HUES64 (cell line): ENCODE results near the gene IRX4.

ENCODE experiments used
- H3K27ac ChIP-seq: 2 replicates; pipeline ENCODE4 v1.7.0; 2013; ENCODE audit warnings: low read depth, low read length, inconsistent platforms
- H3K27me3 ChIP-seq: 2 replicates; pipeline ENCODE4 v1.6.1; 2013; ENCODE audit warnings: mild to moderate bottlenecking, low read length; ENCODE audit not compliant: insufficient read depth
- H3K36me3 ChIP-seq: 2 replicates; pipeline ENCODE4 v1.6.1; 2013; ENCODE audit warnings: mild to moderate bottlenecking, low read length; ENCODE audit not compliant: insufficient read depth
- H3K4me1 ChIP-seq: 2 replicates; pipeline ENCODE4 v1.6.1; 2013; ENCODE audit warnings: mild to moderate bottlenecking, low read length, moderate library complexity; ENCODE audit not compliant: insufficient read depth
- H3K4me3 ChIP-seq: 2 replicates; pipeline ENCODE4 v1.5.1; 2013; ENCODE audit warnings: mild to moderate bottlenecking, low read length, moderate library complexity
- H3K9ac ChIP-seq: 2 replicates; pipeline ENCODE4 v1.6.1; 2013; ENCODE audit warnings: mild to moderate bottlenecking, low read depth, low read length
- H3K9me3 ChIP-seq: 2 replicates; pipeline ENCODE4 v1.6.1; 2013; ENCODE audit warnings: low read depth, low read length; ENCODE audit not compliant: insufficient read depth
- WGBS: fragments of 150-250, 120-280 bp; methylation state at CpG from one replicate; pipeline ENCODE4 v1.1.7; 2013; ENCODE audit warnings: missing lambda C conversion rate; 5-methylcytosine and 5-hydroxymethylcytosine counted together

Gene IRX4

DNA sequence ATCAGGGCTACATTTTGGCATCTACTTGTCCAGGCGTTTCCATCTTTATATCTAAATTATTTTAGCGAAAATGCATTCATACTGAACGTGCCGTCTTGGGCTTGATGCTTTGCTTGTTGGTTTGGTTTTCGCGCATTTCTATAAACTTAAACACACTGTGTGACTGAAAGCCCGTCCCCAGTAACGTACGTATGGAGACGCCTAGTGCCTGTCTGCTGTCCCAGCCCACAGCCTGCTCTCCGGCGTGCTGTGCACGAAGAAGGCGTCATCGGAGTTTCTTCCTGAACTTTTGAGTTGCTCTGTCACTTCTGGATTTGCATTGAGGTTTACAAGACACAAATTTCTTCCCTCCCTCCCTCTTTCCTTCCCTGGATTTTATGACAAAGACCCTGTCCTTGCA lies 40.6 kb upstream of the IRX4 start:
- Histone ChIP-seq H3K4me1 (no peaks in the 10 kb centered on the region), H3K27me3 (no peaks in the 10 kb centered on the region), H3K9me3 (no peaks in the 10 kb centered on the region), H3K27ac (no peak overlapping the region), H3K9ac (no peak overlapping the region), H3K4me3 (no peak overlapping the region), H3K36me3 (no peaks in the 10 kb centered on the region)
- 93% methylated on average over 15 of the region's 15 CpGs for WGBS

DNA sequence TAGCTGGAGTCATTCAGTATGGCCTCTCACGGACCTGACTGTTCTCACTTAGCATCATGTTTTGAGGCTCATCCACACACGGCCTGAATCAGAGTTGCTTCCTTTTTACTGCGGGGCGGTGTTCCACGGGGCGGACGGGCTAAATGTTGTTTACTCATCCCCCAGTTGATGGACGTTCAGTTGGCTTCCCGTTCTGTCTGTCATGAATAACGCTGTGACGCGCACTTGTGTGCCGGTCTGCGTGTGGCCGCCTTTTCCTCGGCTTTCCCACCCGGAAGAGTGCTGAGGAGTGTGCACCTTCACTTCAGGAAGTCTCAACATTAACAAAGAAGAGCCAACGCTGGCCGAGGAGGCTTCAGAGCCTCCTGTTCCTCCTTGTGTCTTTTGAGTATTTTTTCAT lies 39.0 kb upstream of the IRX4 start:
- no peak overlapping the region for H3K27ac ChIP-seq
- H3K27me3 ChIP-seq = no peaks in the 10 kb centered on the region
- H3K9me3 ChIP-seq = no peaks in the 10 kb centered on the region
- no peak overlapping the region for H3K9ac ChIP-seq
- no peaks in the 10 kb centered on the region for H3K4me1 ChIP-seq
- WGBS = 91% methylated on average over 19 of the region's 19 CpGs
- H3K36me3 ChIP-seq = no peaks in the 10 kb centered on the region
- H3K4me3 ChIP-seq = no peak overlapping the region

DNA sequence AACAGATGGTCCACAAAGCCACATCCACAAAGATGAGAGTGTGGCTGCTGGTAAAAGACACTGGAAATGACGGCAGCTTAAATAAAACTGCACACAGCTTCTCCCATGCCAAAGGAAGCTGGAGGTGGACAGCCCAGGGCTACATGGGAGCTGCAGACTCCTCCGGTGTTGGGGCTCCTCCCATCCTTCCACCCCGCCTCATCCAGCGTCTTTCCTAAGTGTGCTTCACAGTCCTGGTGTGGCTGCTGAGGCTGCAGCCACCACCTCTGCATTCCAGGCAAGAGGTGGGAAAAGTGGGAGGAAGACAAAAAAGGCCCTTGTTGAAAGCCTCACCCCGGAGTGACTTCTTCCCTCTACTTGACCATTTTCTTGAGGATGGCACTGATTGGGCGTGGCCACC lies 37.0 kb upstream of the IRX4 start:
- no peaks in the 10 kb centered on the region for H3K9me3 ChIP-seq
- no peaks in the 10 kb centered on the region for H3K36me3 ChIP-seq
- 95% methylated on average over 6 of the region's 6 CpGs for WGBS
- no peaks in the 10 kb centered on the region for H3K4me1 ChIP-seq
- H3K9ac ChIP-seq = no peak overlapping the region
- no peak overlapping the region for H3K4me3 ChIP-seq
- H3K27ac ChIP-seq = no peak overlapping the region
- no peaks in the 10 kb centered on the region for H3K27me3 ChIP-seq

DNA sequence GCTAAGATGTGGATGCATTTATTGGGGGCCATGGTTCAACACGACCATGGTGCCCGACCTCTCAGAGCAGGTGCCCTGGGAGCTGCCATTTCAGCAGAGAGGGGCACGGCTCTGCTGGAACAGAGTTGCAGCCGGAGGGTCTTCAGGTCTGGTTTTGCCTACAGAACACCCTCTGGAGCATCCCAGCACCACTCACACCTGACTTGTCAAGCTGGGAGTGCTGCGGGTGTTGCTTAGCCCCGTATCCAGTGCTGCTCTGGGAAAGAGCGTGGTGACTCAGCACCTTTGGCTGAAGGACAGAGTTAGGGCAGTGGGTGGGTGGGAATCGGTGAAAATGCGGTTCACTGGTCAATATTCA lies 36.5 kb upstream of the IRX4 start:
- H3K27ac ChIP-seq = no peak overlapping the region
- no peaks in the 10 kb centered on the region for H3K27me3 ChIP-seq
- WGBS = 91% methylated on average over 9 of the region's 9 CpGs
- H3K9ac ChIP-seq = no peak overlapping the region
- H3K4me1 ChIP-seq = no peaks in the 10 kb centered on the region
- no peaks in the 10 kb centered on the region for H3K36me3 ChIP-seq
- no peaks in the 10 kb centered on the region for H3K9me3 ChIP-seq
- H3K4me3 ChIP-seq = no peak overlapping the region

DNA sequence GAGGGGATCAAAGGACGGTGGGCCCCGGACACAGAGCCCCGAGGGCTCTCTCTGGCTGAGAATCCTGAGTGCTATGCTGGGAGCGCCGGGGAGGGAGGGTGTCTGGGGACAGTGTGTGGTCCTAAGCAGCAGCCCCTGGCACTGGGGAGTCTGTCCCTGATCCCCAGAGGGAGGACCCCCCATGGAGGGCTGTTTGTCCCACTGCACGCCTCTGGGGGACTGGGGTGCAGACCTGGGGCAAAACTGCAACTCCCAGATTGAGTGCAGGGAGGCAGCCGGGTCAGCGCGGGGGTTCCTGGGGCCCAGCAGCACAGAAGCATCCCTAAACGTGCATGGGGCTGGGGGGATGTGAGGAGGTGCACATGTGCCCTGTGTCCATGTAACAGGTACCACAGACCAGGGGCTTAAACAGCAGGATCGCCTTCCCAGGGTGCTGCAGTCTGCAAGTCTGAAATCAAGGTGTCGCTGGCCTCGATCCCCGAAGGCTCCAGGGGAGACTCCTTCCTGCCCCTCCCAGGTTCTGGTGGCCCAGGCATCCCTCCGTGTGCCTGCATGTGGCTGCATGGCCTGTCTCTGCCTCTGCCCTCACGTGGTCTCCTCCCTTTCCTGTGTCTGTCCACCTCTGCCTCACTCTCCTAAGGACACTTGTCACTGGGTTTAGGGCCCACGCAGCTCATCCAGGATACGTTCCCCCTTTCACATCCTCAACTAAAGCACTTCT lies 35.9 kb upstream of the IRX4 start:
- no peaks in the 10 kb centered on the region for H3K36me3 ChIP-seq
- H3K27me3 ChIP-seq = no peaks in the 10 kb centered on the region

GRCh38 chr5:1917830-1918487 lies 35.2 kb upstream of the IRX4 start:
- no peaks in the 10 kb centered on the region for H3K27me3 ChIP-seq

More for the DNA sequence above, 35.9 kb upstream of the IRX4 start:
- Histone ChIP-seq H3K9ac (no peak overlapping the region), H3K27ac (no peak overlapping the region), H3K9me3 (no peaks in the 10 kb centered on the region), H3K4me3 (no peak overlapping the region), H3K4me1 (no peaks in the 10 kb centered on the region)
- 94% methylated on average over 18 of the region's 18 CpGs for WGBS

DNA sequence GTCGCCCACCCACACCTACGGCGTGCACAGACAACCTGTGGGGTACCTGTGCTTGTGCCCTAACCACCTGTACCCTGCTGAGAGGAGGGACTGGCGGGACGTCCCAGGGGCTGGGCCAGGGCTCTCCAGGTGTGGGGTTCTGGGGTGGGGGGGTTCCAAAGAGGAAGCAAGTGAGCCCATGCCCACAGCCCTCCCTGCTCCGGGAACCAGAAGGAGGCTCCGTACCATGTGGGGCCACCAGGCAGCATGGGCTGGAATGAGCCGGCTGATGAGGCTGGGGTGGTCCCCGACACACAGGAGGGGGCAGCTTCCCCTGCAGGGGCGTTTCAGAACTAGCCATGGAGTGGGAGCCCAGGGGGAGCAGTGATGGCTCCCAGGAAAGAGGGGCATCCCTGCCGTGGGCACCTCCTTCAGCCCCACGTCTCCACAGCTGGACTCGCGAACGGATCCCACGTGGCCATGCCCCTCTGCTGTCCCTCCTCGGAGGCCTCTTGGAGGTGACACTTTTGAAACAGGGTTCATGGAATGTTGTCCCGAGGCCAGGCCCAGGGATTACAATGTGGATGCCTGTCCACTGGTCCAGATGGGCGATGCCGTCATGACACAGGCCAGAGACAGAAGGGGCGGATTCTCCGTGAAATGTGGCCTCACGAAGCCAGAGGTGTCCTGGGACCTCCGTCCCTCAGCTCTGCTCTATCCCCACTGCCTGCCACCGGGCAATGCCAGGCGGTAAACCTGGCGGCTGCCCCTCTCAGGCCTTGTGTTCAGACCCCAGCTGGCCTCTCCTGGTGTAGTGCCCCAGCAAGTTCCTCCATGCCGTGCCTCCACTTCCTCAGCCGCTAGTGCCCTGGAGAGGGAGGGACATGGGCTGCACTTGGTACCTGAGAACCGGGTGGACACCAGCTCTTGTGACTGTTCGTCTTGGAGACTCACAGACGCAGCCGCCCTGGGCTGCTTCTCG lies 33.6 kb upstream of the IRX4 start:
- WGBS = 93% methylated on average over 34 of the region's 34 CpGs

More at GRCh38 chr5:1917830-1918487, 35.2 kb upstream of the IRX4 start:
- Histone ChIP-seq H3K9ac (no peak overlapping the region), H3K27ac (no peak overlapping the region), H3K36me3 (no peaks in the 10 kb centered on the region), H3K4me1 (no peaks in the 10 kb centered on the region), H3K9me3 (no peaks in the 10 kb centered on the region), H3K4me3 (no peak overlapping the region)
- WGBS = 92% methylated on average over 13 of the region's 13 CpGs

GRCh38 chr5:1915316-1915715 lies 32.6 kb upstream of the IRX4 start:
- no peaks in the 10 kb centered on the region for H3K36me3 ChIP-seq
- H3K4me3 ChIP-seq = no peak overlapping the region
- H3K9ac ChIP-seq = no peak overlapping the region
- H3K4me1 ChIP-seq = no peaks in the 10 kb centered on the region
- H3K27me3 ChIP-seq = no peaks in the 10 kb centered on the region
- WGBS = 91% methylated on average over 8 of the region's 8 CpGs
- H3K9me3 ChIP-seq = no peaks in the 10 kb centered on the region
- no peak overlapping the region for H3K27ac ChIP-seq

More for the DNA sequence above, 33.6 kb upstream of the IRX4 start:
- Histone ChIP-seq H3K4me3 (no peak overlapping the region), H3K4me1 (no peaks in the 10 kb centered on the region), H3K27ac (no peak overlapping the region), H3K9me3 (no peaks in the 10 kb centered on the region), H3K27me3 (no peaks in the 10 kb centered on the region), H3K36me3 (no peaks in the 10 kb centered on the region), H3K9ac (no peak overlapping the region)

GRCh38 chr5:1914471-1914870 lies 31.7 kb upstream of the IRX4 start:
- Histone ChIP-seq H3K9ac (no peak overlapping the region), H3K4me1 (no peaks in the 10 kb centered on the region), H3K9me3 (no peaks in the 10 kb centered on the region), H3K4me3 (no peak overlapping the region), H3K27ac (no peak overlapping the region), H3K36me3 (no peaks in the 10 kb centered on the region), H3K27me3 (no peaks in the 10 kb centered on the region)
- WGBS = 93% methylated on average over 8 of the region's 8 CpGs

DNA sequence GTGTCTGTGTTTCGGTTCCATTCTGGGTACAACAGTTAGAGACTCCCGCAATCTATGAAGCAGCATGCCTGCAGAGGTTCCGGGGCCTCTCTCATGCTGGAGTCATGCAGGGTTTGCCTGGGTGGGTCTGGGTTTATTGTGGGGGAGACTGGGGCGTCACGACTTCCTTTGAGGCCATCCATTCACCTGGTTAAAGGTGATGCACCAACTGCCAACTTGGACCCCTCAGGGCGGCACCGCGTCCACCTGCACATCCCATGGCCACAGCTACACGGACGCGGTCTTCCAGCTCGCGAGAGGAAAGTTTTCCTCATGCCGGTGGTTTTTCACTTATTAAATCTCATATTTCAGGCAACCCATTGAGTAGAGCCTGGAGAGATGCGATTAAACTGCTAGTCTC lies 30.9 kb upstream of the IRX4 start:
- no peak overlapping the region for H3K9ac ChIP-seq
- H3K4me1 ChIP-seq = no peaks in the 10 kb centered on the region
- WGBS = 94% methylated on average over 15 of the region's 15 CpGs
- no peak overlapping the region for H3K27ac ChIP-seq
- no peak overlapping the region for H3K4me3 ChIP-seq
- no peaks in the 10 kb centered on the region for H3K9me3 ChIP-seq
- H3K27me3 ChIP-seq = no peaks in the 10 kb centered on the region
- H3K36me3 ChIP-seq = no peaks in the 10 kb centered on the region

GRCh38 chr5:1912951-1913565 lies 30.3 kb upstream of the IRX4 start:
- H3K9ac ChIP-seq = no peak overlapping the region
- no peak overlapping the region for H3K27ac ChIP-seq
- no peaks in the 10 kb centered on the region for H3K36me3 ChIP-seq
- H3K4me3 ChIP-seq = no peak overlapping the region
- H3K9me3 ChIP-seq = no peaks in the 10 kb centered on the region
- H3K4me1 ChIP-seq = no peaks in the 10 kb centered on the region
- WGBS = 94% methylated on average over 18 of the region's 18 CpGs
- no peaks in the 10 kb centered on the region for H3K27me3 ChIP-seq
